CD4-positive, alpha-beta T cell treated with Interleukin-1 beta for 1 hour (primary cell): Measurements from ENCODE around the gene PCDHB7.
"Not testable (repeated sequence)": the region's sequence is repeated elsewhere in the genome, so short reads cannot be mapped to it uniquely, and the experiment has no call there.

Experiments used
- DNase-seq, 2 donors: peaks; one replicate each; pipeline ENCODE4 v3.0.0-alpha.2; 2020 to 2022

Gene PCDHB7

GRCh38 chr5:141172381-141173204, at the start of gene PCDHB7:
Gene PCDHB7, plus strand, starts transcription at chr5:141172644. Its CDS starts 192 bp downstream, at chr5:141172836.
- DNase-seq, result peak in 1 of 2 donors; percentile 10

- DNase-seq, result not testable (repeated sequence)
These were observed 48.9 kb upstream of the PCDHB7 start for GRCh38 chr5:141123396-141124135.

GRCh38 chr5:141127305-141127704, 45.1 kb upstream of the PCDHB7 start:
- DNase-seq, result no peak

GRCh38 chr5:141135030-141135717, 37.3 kb upstream of the PCDHB7 start, which contains the start of gene PCDHB5:
Gene PCDHB5, plus strand, starts transcription at chr5:141135206. Its CDS starts 229 bp downstream, at chr5:141135435.
- peak in 1 of 2 donors; percentile 2 for DNase-seq

GRCh38 chr5:141135718-141136266, 36.7 kb upstream of the PCDHB7 start:
- DNase-seq, result no peak

- not testable (repeated sequence) for DNase-seq
These were observed 35.1 kb upstream of the PCDHB7 start for GRCh38 chr5:141137346-141137745.

- DNase-seq, result no peak
These were observed 22.6 kb upstream of the PCDHB7 start, which contains the start of gene PCDHB6 for GRCh38 chr5:141149812-141150211. Gene PCDHB6, plus strand, starts transcription at chr5:141150057. Its CDS starts 201 bp downstream, at chr5:141150258.

- DNase-seq, result no peak
These were observed 22.0 kb upstream of the PCDHB7 start for GRCh38 chr5:141150224-141150992.

GRCh38 chr5:141150993-141151325, 21.5 kb upstream of the PCDHB7 start:
- DNase-seq, result no peak

GRCh38 chr5:141151632-141152031, 20.8 kb upstream of the PCDHB7 start:
- not testable (repeated sequence) for DNase-seq

- DNase-seq, result not testable (repeated sequence)
These were observed 20.3 kb upstream of the PCDHB7 start for GRCh38 chr5:141152096-141152495.

- DNase-seq, result no peak
These were observed 16.7 kb upstream of the PCDHB7 start for GRCh38 chr5:141155540-141156374.

- DNase-seq, result not testable (repeated sequence)
These were observed 15.1 kb upstream of the PCDHB7 start for GRCh38 chr5:141157356-141157755.

- not testable (repeated sequence) for DNase-seq
These were observed 14.5 kb upstream of the PCDHB7 start for GRCh38 chr5:141157901-141158300.

- not testable (repeated sequence) for DNase-seq
These were observed 2.1 kb downstream of the PCDHB7 start for GRCh38 chr5:141174291-141175104.

- DNase-seq, result no peak
These were observed 3.5 kb downstream of the PCDHB7 start for GRCh38 chr5:141175933-141176332.

GRCh38 chr5:141177577-141178191, 5.2 kb downstream of the PCDHB7 start, which contains the start of gene PCDHB8:
Gene PCDHB8, plus strand, starts transcription at chr5:141177790. Its CDS starts 245 bp downstream, at chr5:141178035.
- not testable (repeated sequence) for DNase-seq

- not testable (repeated sequence) for DNase-seq
These were observed 6.9 kb downstream of the PCDHB7 start for GRCh38 chr5:141179371-141179770.

- not testable (repeated sequence) for DNase-seq
These were observed 7.4 kb downstream of the PCDHB7 start for GRCh38 chr5:141179876-141180275.
